T-helper 2 cell treated with Interferon-gamma antibody and Interleukin-4, amounts not matched to agents 100 ng/mL and 5 ng/mL, for 36 hours (primary cell): ENCODE measurements around the gene IL1RAPL1. TPM values are rescaled to one million over a fixed set of nuclear protein-coding genes. Genes with fewer than 3 reads are reported as not detected.
"Not testable (repeated sequence)": the region's sequence is repeated elsewhere in the genome, so short reads cannot be mapped to it uniquely, and the experiment has no call there.

Experiments
- intact Hi-C: fragments of 100-400 bp; cut with micrococcal nuclease; formaldehyde crosslinking; loops from one replicate; pipeline ENCODE4 v1.15.1; 2023
- total RNA-seq: library from RNA; stranded (reverse); gene quantifications from 2 replicates; pipeline ENCODE4 v1.2.3, GENCODE V29; 2022

IL1RAPL1 gene
- total RNA-seq, 1 donor from 2014 or later: not detected

GRCh38 chrX:28766561-28766960 lies 179.3 kb downstream of the IL1RAPL1 start:
- intact Hi-C loops: not testable (repeated sequence)

- intact Hi-C loops: no loop called here
Measured at GRCh38 chrX:28773807-28774206, 186.6 kb downstream of the IL1RAPL1 start.

- intact Hi-C loops: no loop called here
Measured at GRCh38 chrX:28787206-28787605, 200.0 kb downstream of the IL1RAPL1 start.

GRCh38 chrX:28800671-28801070 lies 213.4 kb downstream of the IL1RAPL1 start:
- intact Hi-C loops: not testable (repeated sequence)

- intact Hi-C loops: no loop called here
Measured at GRCh38 chrX:28802625-28803024, 215.4 kb downstream of the IL1RAPL1 start.

- intact Hi-C loops: no loop called here
Measured at GRCh38 chrX:28835991-28836390, 248.7 kb downstream of the IL1RAPL1 start.

GRCh38 chrX:28843817-28844216 lies 256.6 kb downstream of the IL1RAPL1 start:
- intact Hi-C loops: no loop called here

GRCh38 chrX:28847423-28847822 lies 260.2 kb downstream of the IL1RAPL1 start:
- intact Hi-C loops: no loop called here

GRCh38 chrX:28848707-28849106 lies 261.5 kb downstream of the IL1RAPL1 start:
- intact Hi-C loops: no loop called here

- intact Hi-C loops: no loop called here
Measured at GRCh38 chrX:28850955-28851354, 263.7 kb downstream of the IL1RAPL1 start.

- intact Hi-C loops: no loop called here
Measured at GRCh38 chrX:28851871-28852270, 264.6 kb downstream of the IL1RAPL1 start.

- intact Hi-C loops: no loop called here
Measured at GRCh38 chrX:28854637-28855036, 267.4 kb downstream of the IL1RAPL1 start.

GRCh38 chrX:28876408-28876807 lies 289.2 kb downstream of the IL1RAPL1 start:
- intact Hi-C loops: no loop called here

- intact Hi-C loops: no loop called here
Measured at GRCh38 chrX:28876901-28877300, 289.7 kb downstream of the IL1RAPL1 start.

GRCh38 chrX:28880136-28880535 lies 292.9 kb downstream of the IL1RAPL1 start:
- intact Hi-C loops: no loop called here

- intact Hi-C loops: no loop called here
Measured at GRCh38 chrX:28884823-28885222, 297.6 kb downstream of the IL1RAPL1 start.

- intact Hi-C loops: no loop called here
Measured at GRCh38 chrX:28888416-28888815, 301.2 kb downstream of the IL1RAPL1 start.

GRCh38 chrX:28889591-28890090 lies 302.4 kb downstream of the IL1RAPL1 start:
- intact Hi-C loops: no loop called here

GRCh38 chrX:28901637-28902036 lies 314.4 kb downstream of the IL1RAPL1 start:
- intact Hi-C loops: no loop called here

GRCh38 chrX:28910487-28910886 lies 323.2 kb downstream of the IL1RAPL1 start:
- intact Hi-C loops: no loop called here

GRCh38 chrX:28920153-28920943 lies 333.1 kb downstream of the IL1RAPL1 start:
- intact Hi-C loops: no loop called here

- intact Hi-C loops: no loop called here
Measured at GRCh38 chrX:28922106-28922505, 334.9 kb downstream of the IL1RAPL1 start.

GRCh38 chrX:28946846-28947245 lies 359.6 kb downstream of the IL1RAPL1 start:
- intact Hi-C loops: no loop called here
